ENCODE data around the gene CTIF.

CTIF gene

DNA sequence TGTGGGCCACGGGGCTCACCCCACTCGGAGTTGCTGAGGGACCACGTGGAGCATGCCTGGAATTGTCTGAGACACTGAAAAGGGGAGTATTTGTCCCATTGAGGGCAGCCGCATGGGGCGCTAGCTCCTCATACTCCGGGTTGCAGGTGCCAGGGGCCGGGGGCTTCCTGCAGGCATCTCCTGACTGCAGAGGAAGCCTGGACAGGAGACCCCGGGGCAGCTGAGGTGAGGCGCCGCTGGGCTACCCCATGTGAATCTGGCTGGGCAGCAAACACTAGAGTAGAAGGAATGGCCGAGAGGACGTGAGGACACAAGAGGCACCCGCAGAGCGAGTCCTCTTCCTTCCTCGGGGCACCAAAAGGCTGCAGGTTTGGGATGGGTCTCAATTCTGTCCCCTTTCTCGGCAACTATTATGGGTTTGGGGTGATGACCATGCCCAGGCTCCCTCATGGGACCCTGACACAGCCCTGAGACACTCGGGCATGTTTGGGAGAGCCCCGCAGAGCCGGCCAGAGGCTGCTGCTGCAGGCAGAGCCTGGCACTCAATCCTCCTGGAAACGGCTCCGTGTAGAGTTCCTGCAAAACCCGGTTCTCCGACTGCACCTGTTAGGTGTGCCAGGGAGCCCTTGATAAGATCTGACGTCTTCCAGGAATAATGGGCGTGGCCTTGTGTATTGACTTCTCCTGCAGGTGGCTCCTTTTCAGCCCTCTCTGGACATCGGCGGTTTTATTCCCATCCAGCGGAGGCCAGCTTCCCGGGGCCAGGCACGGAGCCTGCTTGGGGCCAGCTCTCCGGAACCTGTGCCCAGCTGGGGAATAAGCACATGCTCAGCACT lies 77.0 kb downstream of the CTIF start:
- no peak for FAIRE-seq

DNA sequence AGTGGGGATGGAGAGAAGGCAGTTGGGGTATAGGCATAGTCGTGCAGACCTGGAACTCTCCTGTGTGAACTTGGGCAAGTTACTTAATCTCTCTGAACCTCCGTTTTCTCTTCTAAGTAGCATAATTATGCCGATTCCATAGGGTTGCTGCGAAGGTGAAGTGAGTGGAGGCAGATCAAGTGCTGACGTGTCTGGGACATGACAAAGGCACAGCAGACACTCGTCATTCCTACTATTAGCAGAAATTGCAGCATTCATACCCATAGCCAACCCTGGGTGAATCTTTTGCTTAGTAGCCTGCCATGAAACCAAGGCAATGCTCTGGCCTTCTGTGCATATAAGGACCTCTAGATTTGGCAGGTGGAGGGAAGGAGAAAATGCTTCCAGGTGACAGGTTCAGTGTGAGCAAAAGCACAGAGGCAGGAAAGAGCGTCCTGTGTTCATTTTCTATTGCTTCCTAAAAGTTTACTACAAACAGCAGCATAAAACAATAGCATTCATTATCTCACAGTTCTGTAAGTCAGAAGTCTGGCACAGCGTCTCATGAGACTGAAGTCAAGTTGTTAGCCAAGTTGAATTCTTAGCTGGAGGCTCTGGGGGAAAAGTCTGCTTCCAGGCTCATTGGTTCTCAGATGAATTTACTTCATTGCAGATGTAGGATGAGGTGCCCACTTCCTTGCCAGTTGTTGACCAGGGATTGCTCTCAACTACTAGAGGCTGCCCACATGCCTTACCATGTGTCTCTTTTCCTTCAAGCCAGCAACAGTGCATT lies 77.8 kb downstream of the CTIF start:
- DNase-seq (ENCODE audit: insufficient read length, low spot score) (no peak), FAIRE-seq (no peak)
- TF ChIP-seq, protein P1, sequence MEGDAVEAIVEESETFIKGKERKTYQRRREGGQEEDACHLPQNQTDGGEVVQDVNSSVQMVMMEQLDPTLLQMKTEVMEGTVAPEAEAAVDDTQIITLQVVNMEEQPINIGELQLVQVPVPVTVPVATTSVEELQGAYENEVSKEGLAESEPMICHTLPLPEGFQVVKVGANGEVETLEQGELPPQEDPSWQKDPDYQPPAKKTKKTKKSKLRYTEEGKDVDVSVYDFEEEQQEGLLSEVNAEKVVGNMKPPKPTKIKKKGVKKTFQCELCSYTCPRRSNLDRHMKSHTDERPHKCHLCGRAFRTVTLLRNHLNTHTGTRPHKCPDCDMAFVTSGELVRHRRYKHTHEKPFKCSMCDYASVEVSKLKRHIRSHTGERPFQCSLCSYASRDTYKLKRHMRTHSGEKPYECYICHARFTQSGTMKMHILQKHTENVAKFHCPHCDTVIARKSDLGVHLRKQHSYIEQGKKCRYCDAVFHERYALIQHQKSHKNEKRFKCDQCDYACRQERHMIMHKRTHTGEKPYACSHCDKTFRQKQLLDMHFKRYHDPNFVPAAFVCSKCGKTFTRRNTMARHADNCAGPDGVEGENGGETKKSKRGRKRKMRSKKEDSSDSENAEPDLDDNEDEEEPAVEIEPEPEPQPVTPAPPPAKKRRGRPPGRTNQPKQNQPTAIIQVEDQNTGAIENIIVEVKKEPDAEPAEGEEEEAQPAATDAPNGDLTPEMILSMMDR (IDR thresholded peaks at IDR 0.05; ENCODE audit: insufficient read depth, missing control alignments), result no peak

More for the DNA sequence above, 77.0 kb downstream of the CTIF start:
- no peak for DNase-seq (ENCODE audit: insufficient read length, low spot score)
- TF ChIP-seq, protein P1 (IDR thresholded peaks at IDR 0.05; ENCODE audit: insufficient read depth, missing control alignments), result no peak

DNA sequence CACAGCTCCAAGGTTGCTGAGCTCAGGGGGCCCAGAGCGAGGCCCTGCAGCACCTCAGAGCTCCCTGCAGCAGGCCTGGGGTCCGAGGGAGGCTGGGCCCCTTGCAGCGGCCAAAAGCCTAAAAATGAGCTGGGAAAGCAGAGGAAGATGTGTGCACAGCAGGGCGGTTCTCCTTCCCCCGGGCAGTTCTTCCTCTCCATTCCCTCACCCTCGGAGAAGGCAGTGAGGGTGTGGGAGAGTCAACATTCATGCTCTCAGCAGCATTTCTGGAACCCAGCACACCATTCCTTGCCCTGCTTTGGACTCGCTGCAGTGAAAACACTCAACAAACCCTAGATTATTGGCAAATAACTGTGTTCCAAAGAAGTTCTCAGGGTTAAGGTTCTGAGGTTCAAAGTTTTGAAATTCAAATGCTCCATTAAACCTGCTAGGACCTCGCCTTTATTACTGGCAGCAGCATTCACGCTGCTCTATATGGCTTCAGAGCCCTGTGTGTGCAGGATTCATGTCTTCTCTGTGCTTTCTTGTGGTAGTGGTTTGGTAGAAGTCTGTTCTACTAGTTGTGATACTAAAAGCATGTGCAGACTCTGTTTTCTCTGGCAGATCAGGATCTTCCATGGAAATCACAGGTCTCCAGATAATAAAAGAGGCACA lies 79.1 kb downstream of the CTIF start:
- FAIRE-seq (no peak), DNase-seq (ENCODE audit: insufficient read length, low spot score) (no peak)
- TF ChIP-seq, protein P1 (IDR thresholded peaks at IDR 0.05; ENCODE audit: insufficient read depth, missing control alignments), result no peak

DNA sequence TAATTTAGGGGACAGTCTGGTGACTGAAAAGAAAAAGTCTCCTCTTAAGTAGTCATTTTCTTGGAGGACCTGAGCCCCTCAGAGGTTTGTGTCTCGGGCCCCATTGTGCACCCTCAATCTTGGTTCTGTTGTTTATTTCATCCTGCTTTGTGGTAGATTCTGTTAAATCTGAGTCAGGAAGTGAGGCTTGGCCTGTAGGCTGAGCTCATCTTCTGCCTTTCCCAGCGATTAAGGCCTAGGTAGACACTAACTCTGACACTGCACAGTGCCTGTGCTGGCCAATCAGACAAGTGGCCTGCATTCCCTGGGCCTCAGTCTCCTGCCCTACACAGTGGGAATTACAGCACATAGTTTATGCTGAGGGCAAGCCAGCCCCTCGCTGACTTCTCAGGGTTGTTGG lies 80.2 kb downstream of the CTIF start:
- FAIRE-seq (no peak), DNase-seq (ENCODE audit: insufficient read length, low spot score) (no peak)
- TF ChIP-seq, protein P1 (IDR thresholded peaks at IDR 0.05; ENCODE audit: insufficient read depth, missing control alignments), result no peak

DNA sequence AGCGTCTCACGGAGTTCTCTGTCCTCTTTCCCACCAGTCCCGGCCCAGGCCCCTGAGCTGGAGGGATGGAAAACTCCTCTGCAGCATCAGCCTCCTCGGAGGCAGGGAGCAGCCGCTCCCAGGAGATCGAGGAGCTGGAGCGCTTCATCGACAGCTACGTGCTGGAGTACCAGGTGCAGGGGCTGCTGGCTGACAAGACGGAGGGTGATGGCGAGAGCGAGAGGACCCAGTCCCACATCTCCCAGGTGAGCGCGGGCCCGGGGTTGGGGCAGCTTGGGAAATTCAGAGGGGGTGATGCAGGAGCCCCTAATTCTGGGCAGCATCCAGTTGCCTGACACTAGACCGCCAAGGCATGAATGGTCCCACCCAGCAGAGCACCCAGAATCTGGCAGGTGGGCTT lies 80.7 kb downstream of the CTIF start:
- FAIRE-seq (no peak), DNase-seq (ENCODE audit: insufficient read length, low spot score) (no peak)
- TF ChIP-seq, protein P1 (IDR thresholded peaks at IDR 0.05; ENCODE audit: insufficient read depth, missing control alignments), result no peak

DNA sequence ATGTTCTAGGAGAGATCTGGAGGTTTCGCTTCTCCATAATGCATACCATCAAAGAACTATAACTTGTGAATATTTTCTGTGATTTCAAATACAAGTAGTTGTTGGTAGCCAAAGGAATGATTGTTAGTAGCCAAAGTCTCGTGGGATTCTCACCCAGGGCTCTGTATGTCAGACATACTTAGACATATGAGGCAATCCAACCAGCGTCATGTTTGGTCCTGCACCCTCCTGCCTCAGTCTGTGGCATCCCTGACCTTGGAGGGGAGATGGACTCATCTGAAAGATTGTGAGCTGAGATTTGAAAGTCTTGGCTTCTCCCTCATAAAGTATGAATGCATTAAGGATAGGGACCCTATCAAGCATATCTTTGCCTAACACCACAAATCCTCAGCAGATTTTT lies 81.2 kb downstream of the CTIF start:
- DNase-seq (ENCODE audit: insufficient read length, low spot score), result no peak
- TF ChIP-seq, protein P1 (IDR thresholded peaks at IDR 0.05; ENCODE audit: insufficient read depth, missing control alignments), result no peak
- no peak for FAIRE-seq
